H1 (cell line): ENCODE results near the gene SLC7A8. TPM values are rescaled to one million over a fixed set of nuclear protein-coding genes. Genes with fewer than 3 reads are reported as not detected.

Experiments
- BCL11A ChIP-seq, 2 experiments: IDR thresholded peaks; one replicate each; pipeline ENCODE4 v1.6.1; 2011; ENCODE audit warnings: low read depth in 2 of 2, low read length in 2 of 2, mild to moderate bottlenecking in 2 of 2
- CHD1 ChIP-seq: IDR thresholded peaks from 2 replicates; pipeline ENCODE4 v1.6.1; 2012; ENCODE audit warnings: low read depth, low read length, improper control_type of control experiment
- GTF2F1 ChIP-seq: IDR thresholded peaks from 2 replicates; pipeline ENCODE4 v1.6.1; 2012; ENCODE audit warnings: low read depth, low read length, improper control_type of control experiment, borderline replicate concordance
- RFX5 ChIP-seq: IDR thresholded peaks from 2 replicates; pipeline ENCODE4 v1.6.1; 2011; ENCODE audit warnings: low read depth, low read length, improper control_type of control experiment, borderline replicate concordance
- SP2 ChIP-seq: IDR thresholded peaks from 2 replicates; pipeline ENCODE4 v1.6.1; 2012; ENCODE audit warnings: mild to moderate bottlenecking, low read length, inconsistent platforms
- polyA plus RNA-seq, 7 experiments: library from polyadenylated mRNA; depleted of rRNA in 3 of 7; stranded (reverse) in 5 of 7; unstranded in 2 of 7; fragments of >200 nt in 5 of 7; fragments of 200-250 nt in 2 of 7; gene quantifications; 1 replicate in 5 of 7; 2 replicates in 1 of 7; 4 replicates in 1 of 7; pipeline versions ENCODE4 v1.2.1 to v1.2.3, GENCODE V29; 2011 to 2013; ENCODE audit warnings: missing spikeins in 2 of 7, mixed read lengths in 2 of 7
- total RNA-seq: library from RNA; stranded (reverse); fragmentation: NEBNext Ultra II Directional; extraction: Animal tissue kit (Norgen Biotek cat#: 25700); gene quantifications from 2 replicates; pipeline ENCODE4 v1.2.1, GENCODE V29; 2021

Gene SLC7A8
- total and polyA plus RNA-seq, 2 of the 8 experiments (the other 6 are each of a cell fraction or from before 2014, with no cell fraction given): 182 to 204 TPM

DNA sequence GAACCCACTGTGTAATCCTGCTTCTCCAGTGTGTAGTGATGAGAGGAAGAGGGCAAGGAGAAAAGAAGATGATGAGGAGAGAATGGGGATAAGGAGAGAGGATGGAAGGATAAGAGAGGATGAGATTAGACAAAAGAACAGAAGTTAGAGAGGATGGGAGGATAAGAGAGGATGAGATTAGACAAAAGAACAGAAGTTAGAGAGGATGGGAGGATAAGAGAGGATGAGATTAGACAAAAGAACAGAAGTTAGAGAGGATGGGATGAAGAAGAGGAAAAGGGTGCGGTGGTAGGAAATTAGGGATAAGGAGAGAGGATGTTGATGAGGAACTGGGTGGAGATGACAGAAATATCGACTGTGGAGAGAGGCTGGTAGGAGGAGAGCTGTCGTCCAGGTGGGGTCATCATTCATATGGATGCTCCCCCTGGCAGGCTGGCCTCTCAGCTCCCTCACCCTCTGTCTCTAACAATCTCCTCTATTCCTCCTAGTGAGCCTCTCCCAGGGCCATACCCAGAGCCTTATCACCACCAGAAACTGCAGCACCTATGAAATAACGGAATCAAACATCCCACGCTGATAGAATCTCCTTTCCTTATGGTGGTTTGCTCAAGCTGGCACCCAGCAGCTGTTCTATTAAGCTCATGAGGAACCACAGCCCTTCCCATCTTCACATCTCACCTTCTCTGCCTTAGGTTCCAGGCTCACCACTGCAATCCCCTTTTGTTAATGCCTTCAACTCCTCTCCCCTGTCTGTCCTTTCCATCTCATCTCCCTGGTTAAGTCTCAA lies 72.7 kb downstream of the SLC7A8 start (continued):
- TF ChIP-seq BCL11A (IDR thresholded peaks at IDR 0.05; ENCODE audit: low read depth in 2 of 2, low read length in 2 of 2) (no peak), RFX5 (no peak), SP2 (no peak), CHD1 (no peak), GTF2F1 (no peak)
- TF ChIP-seq, all 59 proteins: peak for 0
